Thyroid gland (tissue), 4 donors: ENCODE measurements around the gene NUAK1. TPM values are rescaled to one million over a fixed set of nuclear protein-coding genes. Genes with fewer than 3 reads are reported as not detected.
A peak's percentile ranks its signal among the peaks of the same experiment; 100 is the strongest.

Experiments used
- DNase-seq, 2 donors: peaks; one replicate each; pipeline ENCODE4 v3.0.0-alpha.2; 2019
- H3K27ac ChIP-seq, 3 donors: fragments of 200-600 bp; sonication (generic); 1 replicate in 2 of 3; 2 replicates in 1 of 3; pipeline ENCODE4 v1.5.1; 2016 to 2019; ENCODE audit warnings: mild to moderate bottlenecking in 1 of 3, moderate library complexity in 1 of 3
- H3K27me3 ChIP-seq: fragments of 200-600 bp; sonication (generic); one replicate; pipeline ENCODE4 v1.5.1; 2019
- H3K36me3 ChIP-seq, 2 donors: fragments of 200-600 bp; sonication (generic); one replicate each; pipeline ENCODE4 v1.5.1; 2016 to 2019
- H3K4me1 ChIP-seq, 2 donors: fragments of 200-600 bp; sonication (generic); one replicate each; pipeline ENCODE4 v1.5.1; 2017 to 2019
- H3K4me3 ChIP-seq, 3 donors: fragments of 200-600 bp; sonication (generic); replicated peaks in 1 of 3; 1 replicate in 2 of 3; 2 replicates in 1 of 3; pipeline ENCODE4 v1.5.1; 2016; ENCODE audit warnings: mild to moderate bottlenecking in 1 of 3
- H3K9me3 ChIP-seq: fragments of 200-600 bp; sonication (generic); one replicate; pipeline ENCODE4 v1.5.1; 2017
- CTCF ChIP-seq, 6 experiments: fragments of 200-600 bp in 3 of 6; fragments of 450-650 bp in 3 of 6; sonication (generic) in 3 of 6; IDR thresholded peaks; one replicate each; pipeline ENCODE4 v1.5.1; 2016 to 2019; ENCODE audit warnings: antibody characterized with exemption in 6 of 6, mild to moderate bottlenecking in 2 of 6, inconsistent platforms in 1 of 6, moderate library complexity in 1 of 6
- POLR2A ChIP-seq, 2 donors: fragments of 450-650 bp; IDR thresholded peaks; one replicate each; pipeline ENCODE4 v1.6.1; 2017; ENCODE audit warnings: antibody characterized with exemption in 2 of 2, mild to moderate bottlenecking in 2 of 2, moderate library complexity in 1 of 2
- WGBS, 2 donors: methylation state at CpG; one replicate each; pipeline ENCODE4 v1.1.5; 2017; 5-methylcytosine and 5-hydroxymethylcytosine counted together
- intact Hi-C: fragments of 100-400 bp; cut with DNase I; formaldehyde crosslinking; loops from one replicate; pipeline ENCODE4 v1.15.1; 2023
- total RNA-seq, 4 donors: library from RNA; depleted of rRNA; stranded (reverse); fragments of >200 nt; gene quantifications; one replicate each; pipeline ENCODE4 v1.2.3, GENCODE V29; 2016

The NUAK1 gene
- total RNA-seq, 4 donors from 2014 or later: 4.5 to 38.4 (median 10.6) TPM

DNA sequence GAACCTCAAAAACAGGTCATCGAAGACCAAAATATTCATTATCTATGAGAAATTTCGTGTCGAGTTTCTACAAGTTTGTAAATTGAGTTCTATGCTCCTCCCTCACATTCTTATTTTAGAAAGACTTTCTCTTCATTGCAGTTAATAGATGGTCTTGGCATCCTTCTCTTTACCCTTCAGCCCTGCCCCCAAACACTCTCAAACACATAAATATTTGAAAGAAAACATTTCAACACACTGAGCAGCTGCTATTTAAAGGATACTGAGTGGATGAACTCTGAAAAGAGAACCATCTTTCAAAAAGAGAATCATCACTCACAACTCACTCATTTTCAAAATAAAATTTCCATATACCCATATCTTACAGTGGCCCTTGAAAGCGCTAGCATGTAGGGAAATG, 67.1 kb downstream of the NUAK1 start:
- Histone ChIP-seq H3K4me3 (no peak overlapping the region), H3K27me3 (no peaks in the 10 kb centered on the region), H3K9me3 (no peaks in the 10 kb centered on the region), H3K36me3 (peaks cover 2 to 6% of the 10 kb centered on the region in 2 donors), H3K4me1 (peaks cover 0 to 6% of the 10 kb centered on the region in 2 donors), H3K27ac (no peak overlapping the region)
- TF ChIP-seq CTCF (IDR thresholded peaks at IDR 0.05): no peak
- no peak for TF ChIP-seq POLR2A (IDR thresholded peaks at IDR 0.05)
- WGBS, 2 donors: 81 to 83% methylated on average over 4 of the region's 4 CpGs
- intact Hi-C loops: no loop called here
- DNase-seq: no peak

GRCh38 chr12:106070611-106071010, 68.1 kb downstream of the NUAK1 start:
- no peak for DNase-seq
- H3K9me3 ChIP-seq: no peaks in the 10 kb centered on the region
- peaks cover 2 to 6% of the 10 kb centered on the region in 2 donors for H3K36me3 ChIP-seq
- peaks cover 0 to 6% of the 10 kb centered on the region in 2 donors for H3K4me1 ChIP-seq
- 94 to 98% methylated on average over 6 of the region's 6 CpGs for WGBS, 2 donors
- no peak overlapping the region for H3K27ac ChIP-seq
- no peak overlapping the region for H3K4me3 ChIP-seq
- H3K27me3 ChIP-seq: no peaks in the 10 kb centered on the region
- intact Hi-C loops: no loop called here
- TF ChIP-seq POLR2A (IDR thresholded peaks at IDR 0.05) (no peak), CTCF (IDR thresholded peaks at IDR 0.05) (no peak)

DNA sequence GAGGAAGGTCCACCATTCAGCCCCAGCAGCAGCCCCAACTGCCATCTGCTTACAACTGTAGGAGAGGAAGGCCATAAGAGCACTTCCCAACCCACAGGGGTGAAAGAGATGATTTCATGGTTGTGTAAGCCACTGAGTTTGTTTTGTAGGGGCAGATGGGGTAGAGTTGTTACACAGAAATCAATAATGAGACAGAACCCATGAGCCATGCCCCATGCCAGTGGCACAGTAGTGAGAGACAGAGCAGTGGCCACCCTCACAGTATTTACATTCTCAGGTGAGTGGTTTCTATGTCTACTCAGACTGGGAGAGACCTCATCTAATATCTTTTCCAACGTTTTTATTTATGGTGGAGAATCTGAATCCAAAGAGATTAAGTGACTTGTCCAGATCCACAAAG, 68.6 kb downstream of the NUAK1 start:
- TF ChIP-seq CTCF (IDR thresholded peaks at IDR 0.05) (no peak), POLR2A (IDR thresholded peaks at IDR 0.05) (no peak)
- Histone ChIP-seq H3K27ac (no peak overlapping the region), H3K9me3 (no peaks in the 10 kb centered on the region), H3K36me3 (peaks cover 2 to 6% of the 10 kb centered on the region in 2 donors), H3K4me1 (peaks cover 0 to 6% of the 10 kb centered on the region in 2 donors), H3K4me3 (no peak overlapping the region), H3K27me3 (no peaks in the 10 kb centered on the region)
- WGBS, 2 donors: 76 to 87% methylated on average over 1 of the region's 1 CpG
- DNase-seq: no peak
- intact Hi-C loops: no loop called here

GRCh38 chr12:106068296-106068695, 70.5 kb downstream of the NUAK1 start:
- Histone ChIP-seq H3K9me3 (no peaks in the 10 kb centered on the region), H3K4me1 (peaks cover 0 to 6% of the 10 kb centered on the region in 2 donors), H3K36me3 (peaks cover 2 to 6% of the 10 kb centered on the region in 2 donors), H3K27me3 (no peaks in the 10 kb centered on the region), H3K4me3 (no peak overlapping the region), H3K27ac (no peak overlapping the region)
- intact Hi-C loops: no loop called here
- WGBS, 2 donors: 37 to 43% methylated on average over 3 of the region's 3 CpGs
- TF ChIP-seq CTCF (IDR thresholded peaks at IDR 0.05): no peak
- no peak for TF ChIP-seq POLR2A (IDR thresholded peaks at IDR 0.05)
- peak; percentile 78 to 81 for DNase-seq

DNA sequence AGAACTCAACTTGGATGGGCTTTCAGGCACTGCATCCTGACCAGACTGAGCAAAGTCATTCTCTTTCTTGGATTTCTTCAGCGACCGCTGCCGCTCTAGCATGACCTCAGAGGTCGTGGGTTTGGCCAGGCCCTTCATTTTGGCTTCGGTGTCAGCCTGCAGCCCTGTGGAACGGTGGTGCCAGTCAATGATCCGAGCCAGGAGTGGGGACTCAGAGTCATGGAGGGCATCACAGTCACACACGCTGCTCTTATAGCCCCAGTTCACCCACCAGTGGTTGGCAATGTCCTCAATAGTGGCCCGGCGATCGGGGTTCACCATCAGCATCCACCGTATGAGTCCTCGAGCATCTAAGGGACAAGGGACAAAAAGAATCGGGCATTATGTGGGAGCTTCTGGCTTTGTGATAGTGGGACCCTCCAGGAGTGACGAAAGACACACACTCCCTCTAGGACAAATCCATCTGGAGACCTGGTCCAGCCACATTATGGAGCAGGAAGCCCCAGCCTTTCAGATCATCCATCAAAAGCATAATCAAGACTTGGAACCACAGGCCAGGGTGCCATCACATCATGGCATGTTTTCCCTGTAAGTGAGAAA, 71.0 kb downstream of the NUAK1 start:
- WGBS, 2 donors: 96 to 98% methylated on average over 15 of the region's 15 CpGs
- no peak for TF ChIP-seq POLR2A (IDR thresholded peaks at IDR 0.05)
- TF ChIP-seq CTCF (IDR thresholded peaks at IDR 0.05): no peak
- intact Hi-C loops: no loop called here
- DNase-seq: no peak
- H3K27me3 ChIP-seq: no peaks in the 10 kb centered on the region
- no peak overlapping the region for H3K27ac ChIP-seq
- peaks cover 2 to 6% of the 10 kb centered on the region in 2 donors for H3K36me3 ChIP-seq
- no peaks in the 10 kb centered on the region for H3K9me3 ChIP-seq
- H3K4me1 ChIP-seq: peaks cover 0 to 12% of the 10 kb centered on the region in 2 donors
- H3K4me3 ChIP-seq: no peak overlapping the region
